Mammary epithelial cell (primary cell): Measurements from ENCODE around the gene EHD3.
"Not testable (repeated sequence)": the region's sequence is repeated elsewhere in the genome, so short reads cannot be mapped to it uniquely, and the experiment has no call there.

Source experiments
- CTCF ChIP-seq, 2 donors: IDR thresholded peaks in 1 of 2; conservative IDR thresholded peaks in 1 of 2; 2 replicates each; pipeline ENCODE4 v1.5.1; 2011 to 2012; ENCODE audit warnings: inconsistent platforms in 2 of 2, low read length in 2 of 2, mild to moderate bottlenecking in 2 of 2, control low read depth in 1 of 2, low read depth in 1 of 2; ENCODE audit not compliant: insufficient read depth in 1 of 2; ENCODE audit errors: extremely low read depth in 1 of 2
- EZH2 ChIP-seq: IDR thresholded peaks from 2 replicates; pipeline ENCODE4 v1.6.1; 2012; ENCODE audit warnings: low read length, inconsistent platforms, borderline replicate concordance

DNA sequence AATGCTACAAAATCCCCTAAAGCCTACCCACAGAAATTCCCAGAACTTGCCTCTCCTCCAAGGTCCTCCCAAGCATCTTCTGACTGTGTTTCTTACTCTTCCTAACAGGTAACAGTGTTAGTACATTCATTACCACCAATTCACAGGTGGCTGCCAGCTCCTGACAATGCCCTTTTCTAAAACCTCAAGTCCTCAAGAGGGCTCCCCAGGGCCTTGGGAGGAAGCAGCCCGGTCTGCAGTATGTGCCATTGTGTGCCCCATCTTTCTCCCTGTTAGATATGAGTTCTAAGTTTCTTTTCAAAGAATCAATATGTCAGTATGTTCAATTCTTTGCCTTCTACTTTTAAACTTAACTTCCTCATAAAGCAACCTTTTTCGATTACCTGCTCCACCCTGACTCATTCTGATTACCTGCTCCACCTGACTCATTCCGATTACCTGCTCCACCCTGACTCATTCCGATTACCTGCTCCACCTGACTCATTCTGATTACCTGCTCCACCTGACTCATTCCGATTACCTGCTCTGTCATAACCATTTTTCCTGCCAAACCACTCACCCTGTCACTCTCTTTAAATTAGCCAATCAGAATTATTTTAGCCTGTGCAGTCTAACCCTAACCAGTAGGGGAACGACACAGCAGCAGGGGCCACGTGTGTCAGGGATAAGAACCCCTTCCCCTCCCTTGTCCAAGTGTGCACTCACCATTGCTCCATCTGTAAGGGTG, 49.4 kb downstream of the EHD3 start:
- TF ChIP-seq CTCF (conservative IDR thresholded peaks at IDR 0.05 in 1 of 2, IDR thresholded peaks at IDR 0.05 in 1 of 2; ENCODE audit: extremely low read depth in 1 of 2, insufficient read depth in 1 of 2, low read depth in 1 of 2, low read length in 2 of 2); EZH2: not testable (repeated sequence)
